SK-N-SH (cell line): ENCODE data around the gene SUSD3.

ENCODE experiments used
- CTCF ChIP-seq: fragments of 200-600 bp; sonication (generic); IDR thresholded peaks from 2 replicates; pipeline ENCODE4 v1.6.1; 2017; ENCODE audit warnings: antibody characterized with exemption, mild to moderate bottlenecking, moderate library complexity
- EP300 ChIP-seq, 2 experiments: IDR thresholded peaks; 2 replicates each; pipeline versions ENCODE4 v1.4.0 to v1.6.1; 2012; ENCODE audit warnings: borderline replicate concordance in 1 of 2, low read depth in 1 of 2, low read length in 1 of 2
- EZH2phosphoT487 ChIP-seq: fragments of 200-600 bp; sonication (generic); IDR thresholded peaks from 2 replicates; pipeline ENCODE4 v1.6.1; 2017; ENCODE audit warnings: low read depth, mixed run types, mild to moderate bottlenecking, antibody characterized with exemption, moderate library complexity, borderline replicate concordance
- JUND ChIP-seq: IDR thresholded peaks from 2 replicates; pipeline ENCODE4 v1.4.0; 2012
- MAX ChIP-seq: IDR thresholded peaks from 2 replicates; pipeline ENCODE4 v1.4.0; 2012; ENCODE audit warnings: low read depth
- MXI1 ChIP-seq: IDR thresholded peaks from 2 replicates; pipeline ENCODE4 v1.6.1; 2012; ENCODE audit warnings: mild to moderate bottlenecking, low read depth, low read length, improper control_type of control experiment
- NRF1 ChIP-seq: IDR thresholded peaks from 2 replicates; pipeline ENCODE4 v1.6.1; 2012; ENCODE audit warnings: low read depth, mild to moderate bottlenecking, low read length
- POLR2AphosphoS5 ChIP-seq: IDR thresholded peaks from 2 replicates; pipeline ENCODE4 v1.6.1; 2012; ENCODE audit warnings: low read depth, low read length
- RAD21 ChIP-seq: IDR thresholded peaks from 2 replicates; pipeline ENCODE4 v1.6.1; 2012; ENCODE audit warnings: mild to moderate bottlenecking, low read length
- RFX5 ChIP-seq: IDR thresholded peaks from 2 replicates; pipeline ENCODE4 v1.6.1; 2012; ENCODE audit warnings: mild to moderate bottlenecking, improper control_type of control experiment, low read length
- SMC3 ChIP-seq: IDR thresholded peaks from 2 replicates; pipeline ENCODE4 v1.6.1; 2012; ENCODE audit warnings: low read depth, low read length, improper control_type of control experiment
- TAF1 ChIP-seq: IDR thresholded peaks from 2 replicates; pipeline ENCODE4 v1.6.1; 2012; ENCODE audit warnings: low read depth, mild to moderate bottlenecking, low read length, moderate library complexity, borderline replicate concordance
- YY1 ChIP-seq: IDR thresholded peaks from 2 replicates; pipeline ENCODE4 v1.4.0; 2012; ENCODE audit warnings: low read depth, mild to moderate bottlenecking

- TF ChIP-seq YY1 (no peak), MXI1 (no peak), CTCF (no peak), RAD21 (no peak), POLR2AphosphoS5 (no peak), TAF1 (no peak), EZH2phosphoT487 (no peak), JUND (no peak), RFX5 (no peak), SMC3 (no peak), MAX (no peak), EP300 (IDR thresholded peaks at IDR 0.05; ENCODE audit: borderline replicate concordance in 1 of 2, low read depth in 1 of 2, low read length in 1 of 2) (no peak), NRF1 (no peak)
These were observed 74.6 kb downstream of the SUSD3 start for GRCh38 chr9:93132946-93133680.
